T47D (cell line): ENCODE measurements around the gene C1orf141.
"Not testable (repeated sequence)": the region's sequence is repeated elsewhere in the genome, so short reads cannot be mapped to it uniquely, and the experiment has no call there.

Experiments
- DNase-seq, 2 experiments: peaks; one replicate each; pipeline versions ENCODE4 v3.0.0 to v3.0.0-alpha.2; 2011 to 2012; ENCODE audit warnings: low read depth in 1 of 2, low spot score in 1 of 2
- JUND ChIP-seq: IDR thresholded peaks from 2 replicates; pipeline ENCODE4 v1.6.1; 2012; ENCODE audit warnings: low read depth
- in situ Hi-C: cut with HindIII; loops from 2 replicates; pipeline ENCODE4 v1.10.0; 2016; ENCODE audit warnings: low sequenced_read_pairs, low pct_unique_long_range_greater_than_20kb

Gene C1orf141

DNA sequence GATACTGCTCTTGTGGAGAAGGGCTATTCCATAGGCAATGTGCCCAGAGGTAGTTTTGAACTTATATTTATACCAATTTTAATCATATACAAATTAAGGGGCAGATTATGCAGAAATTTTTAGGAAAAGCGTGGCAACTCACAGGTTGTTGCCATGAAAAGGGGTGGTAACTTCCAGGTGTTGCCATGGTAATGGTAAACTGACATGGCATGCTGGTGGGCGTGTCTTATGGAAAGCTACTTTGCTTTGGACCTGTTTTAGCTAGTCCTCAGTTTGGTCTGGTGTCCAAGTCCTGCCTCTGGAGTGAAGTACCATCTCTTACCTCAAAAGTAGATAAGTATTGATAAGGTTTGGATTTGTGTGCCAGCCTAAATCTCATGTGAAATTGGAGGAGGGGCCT, 23.6 kb upstream of the C1orf141 start:
- TF ChIP-seq JUND, result no peak
- peak in 1 of 2 experiments; percentile 15 for DNase-seq
- in situ Hi-C loops, result no loop called here

DNA sequence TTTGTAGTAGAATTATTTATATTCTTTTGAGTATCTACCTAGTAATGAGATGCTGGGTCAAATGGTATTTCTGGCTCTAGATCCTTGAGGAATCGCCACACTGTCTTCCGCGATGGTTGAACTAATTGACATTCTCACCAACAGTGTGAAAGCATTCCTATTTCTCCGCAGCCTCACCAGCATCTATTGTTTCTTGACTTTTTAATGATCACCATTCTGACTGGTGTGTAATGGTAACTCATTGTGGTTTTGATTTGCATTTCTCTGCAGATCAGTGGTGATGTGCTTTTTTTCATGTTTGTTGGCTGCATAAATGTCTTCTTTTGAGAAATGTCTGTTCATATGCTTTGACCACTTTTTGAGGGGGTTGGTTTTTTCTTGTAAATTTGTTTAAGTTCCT, 16.2 kb upstream of the C1orf141 start:
- in situ Hi-C loops, result no loop called here
- no peak for DNase-seq
- TF ChIP-seq JUND, result no peak

- in situ Hi-C loops, result no loop called here
Measured at GRCh38 chr1:67149179-67149770, 14.5 kb upstream of the C1orf141 start.

DNA sequence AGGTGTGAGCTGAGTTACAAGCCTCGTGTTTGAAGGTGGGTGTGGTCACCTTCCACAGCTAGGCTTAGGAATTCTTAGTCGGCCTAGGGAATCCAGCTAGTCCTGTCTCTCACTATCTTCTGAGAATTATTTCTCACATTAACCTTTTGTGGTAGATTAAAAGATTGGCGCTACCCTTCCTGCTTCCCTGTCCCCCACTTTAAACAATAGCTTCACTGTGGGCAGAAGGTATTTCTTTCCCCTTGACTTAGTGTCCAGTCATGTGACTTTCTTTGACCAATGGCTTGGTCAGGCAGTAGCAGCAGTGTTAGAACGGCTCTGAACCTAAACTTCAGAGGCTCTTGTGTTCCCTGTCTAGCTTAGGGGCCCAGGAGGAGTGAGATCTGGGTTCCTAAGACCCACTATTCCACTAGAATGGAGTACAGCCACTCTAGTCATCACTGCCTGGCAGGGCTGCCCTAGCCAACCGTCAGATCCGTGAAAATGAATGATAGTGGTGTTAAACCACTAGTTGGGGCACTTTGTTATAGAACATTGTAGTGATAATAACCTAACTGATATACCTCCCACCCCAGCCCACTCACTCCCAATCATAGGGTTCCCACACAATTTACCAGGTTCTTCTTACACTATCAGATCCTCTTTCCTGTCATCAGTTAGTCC, 13.9 kb upstream of the C1orf141 start:
- DNase-seq, result peak in 1 of 2 experiments; percentile 16
- no peak for TF ChIP-seq JUND
- in situ Hi-C loops, result no loop called here

More at GRCh38 chr1:67149179-67149770, 14.5 kb upstream of the C1orf141 start:
- DNase-seq, result peak; percentile 35 to 82
- TF ChIP-seq JUND, result no peak

- in situ Hi-C loops, DNase-seq: not testable (repeated sequence)
Measured at GRCh38 chr1:67147973-67148372, 13.2 kb upstream of the C1orf141 start.

GRCh38 chr1:67146539-67146938, 11.8 kb upstream of the C1orf141 start:
- no peak for TF ChIP-seq JUND
- DNase-seq, result no peak
- in situ Hi-C loops, result no loop called here

DNA sequence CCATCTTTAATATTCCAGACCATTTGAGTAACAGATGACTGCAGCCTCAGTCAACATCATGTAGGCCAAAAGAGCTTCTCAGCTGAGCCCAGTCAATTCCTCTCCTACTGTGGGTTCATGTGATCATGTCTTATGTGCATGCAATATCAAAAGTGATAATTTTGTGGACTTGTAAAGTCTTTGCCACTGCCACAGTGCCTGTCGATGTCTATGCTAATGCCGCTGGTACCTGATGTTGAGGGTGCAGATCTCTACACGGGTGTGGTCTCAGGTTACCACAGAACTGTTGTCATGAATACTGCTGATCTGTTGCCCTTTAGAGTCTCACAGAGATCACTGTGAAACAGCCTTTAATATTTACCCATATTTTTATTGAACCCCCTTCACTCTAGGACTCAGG, 11.3 kb upstream of the C1orf141 start:
- in situ Hi-C loops, result no loop called here
- no peak for DNase-seq
- no peak for TF ChIP-seq JUND

GRCh38 chr1:67144696-67145095, 9.9 kb upstream of the C1orf141 start:
- no peak for TF ChIP-seq JUND
- in situ Hi-C loops, result no loop called here
- no peak for DNase-seq

GRCh38 chr1:67143966-67144365, 9.2 kb upstream of the C1orf141 start:
- in situ Hi-C loops, result no loop called here
- no peak for DNase-seq
- TF ChIP-seq JUND, result no peak

DNA sequence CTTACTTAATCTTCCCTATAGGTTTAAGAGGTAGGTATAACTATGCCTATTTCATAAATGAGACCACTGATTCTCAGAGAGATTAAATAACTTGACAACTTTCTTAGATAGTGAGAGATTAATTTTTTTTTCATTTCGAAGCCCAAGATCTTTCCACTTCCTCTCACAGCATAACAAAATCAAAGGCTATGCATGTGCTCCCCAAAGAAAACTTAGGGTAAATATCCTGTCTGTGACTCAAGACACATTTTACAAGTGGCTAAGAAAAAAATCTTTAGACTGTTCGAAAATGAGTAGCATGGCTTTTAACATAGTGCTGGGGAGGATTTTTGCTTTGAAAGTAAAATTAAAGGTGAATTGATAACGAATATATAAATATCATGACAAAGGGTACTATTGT, 8.2 kb upstream of the C1orf141 start:
- in situ Hi-C loops, result no loop called here
- TF ChIP-seq JUND, result no peak
- no peak for DNase-seq

- in situ Hi-C loops, DNase-seq: not testable (repeated sequence)
Measured at GRCh38 chr1:67141832-67142231, 7.1 kb upstream of the C1orf141 start.

GRCh38 chr1:67140460-67140859, 5.7 kb upstream of the C1orf141 start:
- in situ Hi-C loops, result no loop called here
- DNase-seq, result no peak
- TF ChIP-seq JUND, result no peak

DNA sequence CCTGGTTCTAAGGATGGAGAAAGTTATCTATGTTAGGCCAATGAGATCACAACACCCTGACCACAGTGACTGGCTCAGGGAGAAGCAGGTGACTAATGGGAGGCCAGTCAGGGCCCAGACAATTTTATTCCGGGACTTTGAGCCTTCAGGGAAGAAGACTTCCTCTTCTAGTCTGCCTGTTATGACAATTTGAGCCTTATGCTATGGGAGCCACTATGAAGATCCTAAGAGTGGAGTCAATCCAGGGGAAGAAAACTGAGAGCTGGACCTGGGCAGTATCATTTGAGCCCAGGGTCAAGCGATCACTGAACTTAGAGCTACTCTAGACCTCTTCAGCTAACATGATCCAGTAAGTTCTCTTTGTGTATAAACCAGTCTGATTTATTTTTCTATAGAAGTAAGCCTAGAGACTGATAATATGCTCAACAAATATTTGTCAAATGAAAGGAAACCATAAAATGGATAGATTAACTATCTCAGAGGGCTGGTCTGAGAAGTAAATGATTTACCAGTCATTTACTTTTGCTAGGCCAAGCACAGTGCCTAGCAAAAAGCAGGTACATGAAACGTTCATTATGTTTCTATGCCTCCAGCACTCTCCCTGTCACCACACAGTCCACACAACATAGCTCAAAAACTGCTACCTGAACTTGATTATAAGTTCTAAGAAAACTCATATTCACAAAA, 4.2 kb upstream of the C1orf141 start:
- no peak for TF ChIP-seq JUND
- no peak for DNase-seq
- in situ Hi-C loops, result no loop called here
